ENCODE results near the gene SRC. TPM values are rescaled to one million over a fixed set of nuclear protein-coding genes. Genes with fewer than 3 reads are reported as not detected.

Gene SRC
- total RNA-seq, 1 experiment from 2014 or later = 55.6 TPM

GRCh38 chr20:37297066-37297736 lies 48.7 kb upstream of the SRC start:
- peaks cover 19% of the 10 kb centered on the region for H3F3A ChIP-seq (ENCODE audit: low read length, unreplicated experiment)
- peak; percentile 8; the same call in 1 of the 2 replicates for ATAC-seq
- H3K79me2 ChIP-seq (ENCODE audit: low read length) = peaks cover 73% of the 10 kb centered on the region
- H4K20me1 ChIP-seq (ENCODE audit: low read length) = no peaks in the 10 kb centered on the region
- H3K36me3 ChIP-seq (ENCODE audit: low read depth, low read length) = peaks cover 30% of the 10 kb centered on the region; the same call in 1 of the 2 replicates
- H2AFZ ChIP-seq (ENCODE audit: low read length) = no peak overlapping the region
- H3K9me3 ChIP-seq (ENCODE audit: low read length) = no peaks in the 10 kb centered on the region
- POLR2A ChIA-PET (ENCODE audit: unreplicated experiment) = interaction anchor here (0.6 kb wide), 1 partner anchor 245 kb away, joined by 3 read pairs; no protein-coding TSS in a partner anchor
- CTCF ChIA-PET = no interaction called here
- no TSS peak for BruUV-seq (replicated peaks)
- intact Hi-C loops (cut with micrococcal nuclease) = loop anchor here (5.0 kb wide), 1 partner anchor 50 kb away; the partner anchor contains the start of gene SRC
- peak overlapping the region; percentile 84 for H3K27ac ChIP-seq (ENCODE audit: low read length)
- H3K27me3 ChIP-seq (ENCODE audit: low read length) = no peaks in the 10 kb centered on the region
- TF ChIP-seq EZH2phosphoT487 (IDR thresholded peaks at IDR 0.05; ENCODE audit: borderline replicate concordance, low read length) (no peak), EZH2 (IDR thresholded peaks at IDR 0.05; ENCODE audit: low read length, unreplicated experiment) (no peak), CTCF (conservative IDR thresholded peaks at IDR 0.05; ENCODE audit: low read depth, low read length) (no peak)
- no peaks in the 10 kb centered on the region for H3K9me2 ChIP-seq (replicated peaks; ENCODE audit: low read length)
- peak overlapping the region; percentile 12 for H3K4me2 ChIP-seq (ENCODE audit: low read length)
- H3K4me3 ChIP-seq (ENCODE audit: low read length) = no peak overlapping the region
- peaks cover 48% of the 10 kb centered on the region for H3K4me1 ChIP-seq (ENCODE audit: insufficient read depth, low read length)
- H3K9ac ChIP-seq (ENCODE audit: low read length) = no peak overlapping the region
- peak; percentile 71 for DNase-seq

- Histone ChIP-seq H3K36me3 (ENCODE audit: low read depth, low read length) (peaks cover 26% of the 10 kb centered on the region; the same call in 1 of the 2 replicates), H3F3A (ENCODE audit: low read length, unreplicated experiment) (peaks cover 19% of the 10 kb centered on the region), H3K27ac (ENCODE audit: low read length) (no peak overlapping the region), H3K9me3 (ENCODE audit: low read length) (no peaks in the 10 kb centered on the region), H3K27me3 (ENCODE audit: low read length) (no peaks in the 10 kb centered on the region), H4K20me1 (ENCODE audit: low read length) (no peaks in the 10 kb centered on the region), H3K4me2 (ENCODE audit: low read length) (no peak overlapping the region), H2AFZ (ENCODE audit: low read length) (no peak overlapping the region), H3K4me3 (ENCODE audit: low read length) (no peak overlapping the region), H3K79me2 (ENCODE audit: low read length) (peaks cover 61% of the 10 kb centered on the region), H3K9me2 (replicated peaks; ENCODE audit: low read length) (no peaks in the 10 kb centered on the region), H3K4me1 (ENCODE audit: insufficient read depth, low read length) (peaks cover 46% of the 10 kb centered on the region), H3K9ac (ENCODE audit: low read length) (no peak overlapping the region)
- DNase-seq = peak; percentile 22
- BruUV-seq (replicated peaks) = no TSS peak
- POLR2A ChIA-PET (ENCODE audit: unreplicated experiment) = no interaction called here
- TF ChIP-seq CTCF (conservative IDR thresholded peaks at IDR 0.05; ENCODE audit: low read depth, low read length) (no peak), EZH2 (IDR thresholded peaks at IDR 0.05; ENCODE audit: low read length, unreplicated experiment) (no peak)
- no peak for ATAC-seq
- intact Hi-C loops (cut with micrococcal nuclease) = loop anchor here (5.0 kb wide), 1 partner anchor 49 kb away; the partner anchor contains the start of gene SRC
- CTCF ChIA-PET = no interaction called here
Observed at GRCh38 chr20:37298190-37298939, 47.6 kb upstream of the SRC start.

Measured in PC-3 (cell line).